K562 (cell line): ENCODE measurements around the gene SNX10. TPM values are rescaled to one million over a fixed set of nuclear protein-coding genes. Genes with fewer than 3 reads are reported as not detected.

ENCODE experiments used
- C11orf30 ChIP-seq: fragments of 450-650 bp; IDR thresholded peaks from 2 replicates; pipeline ENCODE4 v1.6.1; 2016; ENCODE audit warnings: low read depth, mild to moderate bottlenecking
- CBX2 ChIP-seq: fragments of 200-600 bp; sonication (generic); IDR thresholded peaks from one replicate; pipeline ENCODE4 v1.6.1; 2012; ENCODE audit warnings: mild to moderate bottlenecking, low read length, inconsistent platforms; ENCODE audit not compliant: insufficient read depth, poor library complexity, severe bottlenecking
- CHD2 ChIP-seq: IDR thresholded peaks from 2 replicates; pipeline ENCODE4 v1.6.1; 2011; ENCODE audit warnings: low read depth, low read length
- DPF2 ChIP-seq: fragments of 450-650 bp; IDR thresholded peaks from 2 replicates; pipeline ENCODE4 v1.6.1; 2016
- EP300 ChIP-seq: IDR thresholded peaks from 2 replicates; pipeline ENCODE4 v1.6.1; 2012; ENCODE audit warnings: low read length, improper control_type of control experiment
- FOXA3 ChIP-seq, 2 experiments: fragments of 450-650 bp in 1 of 2; sonication (generic) in 1 of 2; formaldehyde crosslinking; IDR thresholded peaks in 1 of 2; conservative IDR thresholded peaks in 1 of 2; 2 replicates each; pipeline versions ENCODE4 v1.4.0 to v1.8.0; 2020 to 2022; ENCODE audit warnings: mild to moderate bottlenecking in 2 of 2, missing genetic modification reagents in 1 of 2
- GATAD2A ChIP-seq: fragments of 450-650 bp; IDR thresholded peaks from 2 replicates; pipeline ENCODE4 v1.6.1; 2017
- HLTF ChIP-seq: fragments of 450-650 bp; IDR thresholded peaks from 2 replicates; pipeline ENCODE4 v1.6.1; 2016
- KAT8 ChIP-seq: fragments of 450-650 bp; IDR thresholded peaks from 2 replicates; pipeline ENCODE4 v1.6.1; 2016; ENCODE audit warnings: low read depth, mild to moderate bottlenecking
- KDM4B ChIP-seq, 2 experiments: fragments of 450-650 bp in 1 of 2; sonication (generic) in 1 of 2; IDR thresholded peaks; 2 replicates each; pipeline ENCODE4 v1.6.1; 2016 to 2017; ENCODE audit warnings: borderline replicate concordance in 2 of 2, antibody characterized with exemption in 1 of 2, low read depth in 1 of 2, mild to moderate bottlenecking in 1 of 2
- MTA1 ChIP-seq: fragments of 450-650 bp; IDR thresholded peaks from 2 replicates; pipeline ENCODE4 v1.6.1; 2017; ENCODE audit warnings: borderline replicate concordance
- NCOA1 ChIP-seq: fragments of 450-650 bp; IDR thresholded peaks from 2 replicates; pipeline ENCODE4 v1.6.1; 2016; ENCODE audit warnings: low read depth
- PPARD ChIP-seq: fragments of 250-450 bp; sonication (Bioruptor Pico); IDR thresholded peaks from 2 replicates; pipeline ENCODE4 v1.8.0; 2022; ENCODE audit warnings: inconsistent platforms, mild to moderate bottlenecking, moderate library complexity
- SIX5 ChIP-seq, 2 experiments: IDR thresholded peaks; 2 replicates each; pipeline ENCODE4 v1.6.1; 2011; ENCODE audit warnings: low read length in 2 of 2, borderline replicate concordance in 1 of 2, low read depth in 1 of 2, mild to moderate bottlenecking in 1 of 2, moderate library complexity in 1 of 2; ENCODE audit not compliant: insufficient read depth in 1 of 2
- SMARCA4 ChIP-seq: fragments of 450-650 bp; IDR thresholded peaks from 2 replicates; pipeline ENCODE4 v1.6.1; 2016
- TCFL5 ChIP-seq: fragments of 250-450 bp; sonication (Bioruptor Pico); conservative IDR thresholded peaks from 2 replicates; pipeline ENCODE4 v1.6.1; 2021; ENCODE audit warnings: mild to moderate bottlenecking, moderate library complexity, matching md5 sums
- ZNF12 ChIP-seq: sonication (generic); formaldehyde crosslinking; IDR thresholded peaks from 2 replicates; pipeline ENCODE4 v1.4.0; 2020; ENCODE audit warnings: mild to moderate bottlenecking, missing genetic modification reagents
- ZNF197 ChIP-seq: fragments of 200-800 bp; sonication (Bioruptor generic); IDR thresholded peaks from 2 replicates; pipeline ENCODE4 v1.6.1; 2016; ENCODE audit warnings: low read depth, missing genetic modification characterization, missing compliant biosample characterization
- ZNF384 ChIP-seq: IDR thresholded peaks from 2 replicates; pipeline ENCODE4 v1.6.1; 2012; ENCODE audit warnings: low read depth, low read length, improper control_type of control experiment
- ZNF584 ChIP-seq: fragments of 200-800 bp; sonication (Bioruptor generic); IDR thresholded peaks from 2 replicates; pipeline ENCODE4 v1.6.1; 2016; ENCODE audit warnings: low read depth, mild to moderate bottlenecking, missing genetic modification characterization, missing compliant biosample characterization
- ZNF586 ChIP-seq: fragments of 450-650 bp; formaldehyde crosslinking; conservative IDR thresholded peaks from 2 replicates; pipeline ENCODE4 v1.4.0; 2020; ENCODE audit warnings: mild to moderate bottlenecking, moderate library complexity
- polyA plus RNA-seq, 8 experiments: library from polyadenylated mRNA; depleted of rRNA in 4 of 8; stranded (reverse) in 5 of 8; unstranded in 3 of 8; fragments of >200 nt; fragmentation: Nextera tagmentation in 2 of 8; fragmentation: Illumina TruSeq in 1 of 8; extraction: Ambion mirVana in 2 of 8; extraction: Trizol in 1 of 8; gene quantifications; 2 replicates each; pipeline versions ENCODE4 v1.2.1 to v1.2.3, GENCODE V29; 2011 to 2014; ENCODE audit warnings: inconsistent platforms in 1 of 8, missing spikeins in 1 of 8
- total RNA-seq, 7 experiments: library from RNA; depleted of rRNA in 6 of 7; stranded (reverse); fragments of >200 nt in 6 of 7; fragmentation: Illumina TruSeq in 2 of 7; extraction: Trizol in 2 of 7; gene quantifications; 2 replicates each; pipeline versions ENCODE4 v1.2.1 to v1.2.3, GENCODE V29; 2011 to 2021; ENCODE audit warnings: low replicate concordance in 1 of 7
- TF ChIP-seq, protein P1 (sequence below), 3 experiments: fragments of 200-800 bp in 1 of 3; fragments of 250-450 bp in 1 of 3; fragments of 450-650 bp in 1 of 3; sonication (Bioruptor Pico) in 1 of 3; sonication (Bioruptor generic) in 1 of 3; formaldehyde crosslinking in 1 of 3; IDR thresholded peaks; 2 replicates each; pipeline versions ENCODE4 v1.6.1 to v1.8.0; 2016 to 2022; ENCODE audit warnings: mild to moderate bottlenecking in 2 of 3, missing genetic modification characterization in 2 of 3, missing compliant biosample characterization in 1 of 3, moderate library complexity in 1 of 3
- TF ChIP-seq, protein P2 (sequence below): fragments of 250-450 bp; sonication (Bioruptor Pico); IDR thresholded peaks from 2 replicates; pipeline ENCODE4 v1.5.0; 2022; ENCODE audit warnings: mild to moderate bottlenecking
- TF ChIP-seq, protein P3 (sequence below), 2 experiments: fragments of 250-450 bp in 1 of 2; fragments of 450-650 bp in 1 of 2; sonication (Bioruptor Pico) in 1 of 2; IDR thresholded peaks; 2 replicates each; pipeline versions ENCODE4 v1.6.1 to v1.8.0; 2016 to 2021; ENCODE audit warnings: mild to moderate bottlenecking in 2 of 2, moderate library complexity in 2 of 2, missing compliant biosample characterization in 1 of 2, missing genetic modification characterization in 1 of 2

SNX10 gene
- total and polyA plus RNA-seq, 9 of the 15 experiments (the other 6 are each of a cell fraction or from before 2014, with no cell fraction given): 6.9 to 16.5 (median 11.5) TPM

DNA sequence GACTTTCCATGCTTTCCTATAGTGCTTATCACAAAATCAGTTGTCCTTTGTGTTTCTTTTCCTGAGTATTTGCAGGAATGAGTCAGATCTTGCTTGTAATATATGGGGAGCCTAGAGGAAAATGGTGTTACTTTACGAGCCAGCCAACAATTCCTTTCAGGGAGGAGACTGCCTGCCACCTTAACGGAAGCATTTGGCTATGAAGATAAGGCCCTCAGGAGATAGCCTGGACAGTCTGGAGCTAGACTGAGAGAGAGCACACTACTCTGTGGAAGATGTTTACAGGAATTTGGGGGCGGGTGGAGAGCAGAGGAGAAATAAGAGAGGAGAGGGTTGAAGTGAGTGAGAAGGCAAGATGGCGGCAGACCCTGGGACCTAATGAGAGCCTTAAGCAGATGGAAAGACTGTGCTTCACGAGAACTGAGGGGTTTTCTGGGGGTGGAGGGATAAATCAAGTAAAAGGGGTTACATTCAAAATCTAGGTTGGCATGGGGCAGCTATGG, 126.3 kb downstream of the SNX10 start (continued):
- TF ChIP-seq, protein P1, sequence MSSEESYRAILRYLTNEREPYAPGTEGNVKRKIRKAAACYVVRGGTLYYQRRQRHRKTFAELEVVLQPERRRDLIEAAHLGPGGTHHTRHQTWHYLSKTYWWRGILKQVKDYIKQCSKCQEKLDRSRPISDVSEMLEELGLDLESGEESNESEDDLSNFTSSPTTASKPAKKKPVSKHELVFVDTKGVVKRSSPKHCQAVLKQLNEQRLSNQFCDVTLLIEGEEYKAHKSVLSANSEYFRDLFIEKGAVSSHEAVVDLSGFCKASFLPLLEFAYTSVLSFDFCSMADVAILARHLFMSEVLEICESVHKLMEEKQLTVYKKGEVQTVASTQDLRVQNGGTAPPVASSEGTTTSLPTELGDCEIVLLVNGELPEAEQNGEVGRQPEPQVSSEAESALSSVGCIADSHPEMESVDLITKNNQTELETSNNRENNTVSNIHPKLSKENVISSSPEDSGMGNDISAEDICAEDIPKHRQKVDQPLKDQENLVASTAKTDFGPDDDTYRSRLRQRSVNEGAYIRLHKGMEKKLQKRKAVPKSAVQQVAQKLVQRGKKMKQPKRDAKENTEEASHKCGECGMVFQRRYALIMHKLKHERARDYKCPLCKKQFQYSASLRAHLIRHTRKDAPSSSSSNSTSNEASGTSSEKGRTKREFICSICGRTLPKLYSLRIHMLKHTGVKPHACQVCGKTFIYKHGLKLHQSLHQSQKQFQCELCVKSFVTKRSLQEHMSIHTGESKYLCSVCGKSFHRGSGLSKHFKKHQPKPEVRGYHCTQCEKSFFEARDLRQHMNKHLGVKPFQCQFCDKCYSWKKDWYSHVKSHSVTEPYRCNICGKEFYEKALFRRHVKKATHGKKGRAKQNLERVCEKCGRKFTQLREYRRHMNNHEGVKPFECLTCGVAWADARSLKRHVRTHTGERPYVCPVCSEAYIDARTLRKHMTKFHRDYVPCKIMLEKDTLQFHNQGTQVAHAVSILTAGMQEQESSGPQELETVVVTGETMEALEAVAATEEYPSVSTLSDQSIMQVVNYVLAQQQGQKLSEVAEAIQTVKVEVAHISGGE (CRISPR knock-in tag; IDR thresholded peaks at IDR 0.05): peak in 1 of 3 experiments; percentile 51; a peak in 1 of 6 replicates
- peak; percentile 52; the same call in 1 of the 2 replicates for TF ChIP-seq NCOA1
- peak; percentile 92 for TF ChIP-seq EP300
- peak; percentile 92 for TF ChIP-seq SMARCA4
- no peak for TF ChIP-seq KDM4B (IDR thresholded peaks at IDR 0.05; ENCODE audit: borderline replicate concordance in 2 of 2, low read depth in 1 of 2)
- peak; percentile 95 for TF ChIP-seq DPF2
- TF ChIP-seq ZNF384: no peak
- TF ChIP-seq GATAD2A: no peak
- TF ChIP-seq MTA1: peak; percentile 59
- 0 out of 2 replicates have a peak, but pooled peaks have one; percentile 54 for TF ChIP-seq HLTF
- TF ChIP-seq PPARD (CRISPR knock-in tag): no peak
- TF ChIP-seq ZNF12: no peak
- no peak for TF ChIP-seq SIX5 (IDR thresholded peaks at IDR 0.05; ENCODE audit: borderline replicate concordance in 1 of 2, insufficient read depth in 1 of 2, low read depth in 1 of 2, low read length in 2 of 2)
- TF ChIP-seq, protein P2, sequence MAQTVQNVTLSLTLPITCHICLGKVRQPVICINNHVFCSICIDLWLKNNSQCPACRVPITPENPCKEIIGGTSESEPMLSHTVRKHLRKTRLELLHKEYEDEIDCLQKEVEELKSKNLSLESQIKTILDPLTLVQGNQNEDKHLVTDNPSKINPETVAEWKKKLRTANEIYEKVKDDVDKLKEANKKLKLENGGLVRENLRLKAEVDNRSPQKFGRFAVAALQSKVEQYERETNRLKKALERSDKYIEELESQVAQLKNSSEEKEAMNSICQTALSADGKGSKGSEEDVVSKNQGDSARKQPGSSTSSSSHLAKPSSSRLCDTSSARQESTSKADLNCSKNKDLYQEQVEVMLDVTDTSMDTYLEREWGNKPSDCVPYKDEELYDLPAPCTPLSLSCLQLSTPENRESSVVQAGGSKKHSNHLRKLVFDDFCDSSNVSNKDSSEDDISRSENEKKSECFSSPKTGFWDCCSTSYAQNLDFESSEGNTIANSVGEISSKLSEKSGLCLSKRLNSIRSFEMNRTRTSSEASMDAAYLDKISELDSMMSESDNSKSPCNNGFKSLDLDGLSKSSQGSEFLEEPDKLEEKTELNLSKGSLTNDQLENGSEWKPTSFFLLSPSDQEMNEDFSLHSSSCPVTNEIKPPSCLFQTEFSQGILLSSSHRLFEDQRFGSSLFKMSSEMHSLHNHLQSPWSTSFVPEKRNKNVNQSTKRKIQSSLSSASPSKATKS: no peak
- TF ChIP-seq CBX2: no peak
- TF ChIP-seq CHD2: no peak
- TF ChIP-seq ZNF197 (CRISPR knock-in tag): no peak
- no peak for TF ChIP-seq TCFL5 (CRISPR knock-in tag)
- no peak for TF ChIP-seq KAT8
- no peak for TF ChIP-seq C11orf30
- no peak for TF ChIP-seq ZNF586 (CRISPR knock-in tag)
- TF ChIP-seq, protein P3, sequence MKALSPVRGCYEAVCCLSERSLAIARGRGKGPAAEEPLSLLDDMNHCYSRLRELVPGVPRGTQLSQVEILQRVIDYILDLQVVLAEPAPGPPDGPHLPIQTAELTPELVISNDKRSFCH (CRISPR knock-in tag; IDR thresholded peaks at IDR 0.05): no peak
- TF ChIP-seq, protein P3 (tag; IDR thresholded peaks at IDR 0.05): no peak
- TF ChIP-seq ZNF584 (CRISPR knock-in tag): peak; percentile 75
- no peak for TF ChIP-seq FOXA3 (CRISPR knock-in tag; conservative IDR thresholded peaks at IDR 0.05 in 1 of 2, IDR thresholded peaks at IDR 0.05 in 1 of 2)
